Endometrial microvascular endothelial cells (primary cell): ENCODE measurements around the gene CLVS2. TPM values are rescaled to one million over a fixed set of nuclear protein-coding genes. Genes with fewer than 3 reads are reported as not detected.

Source experiments
- in situ Hi-C: cut with HindIII; loops from 2 replicates; pipeline ENCODE4 v1.10.0; 2017; ENCODE audit warnings: low sequenced_read_pairs, low pct_unique_long_range_greater_than_20kb; ENCODE audit errors: inconsistent ontology term
- total RNA-seq: library from RNA; depleted of rRNA; stranded (reverse); fragments of >200 nt; gene quantifications from one replicate; pipeline ENCODE4 v1.2.3, GENCODE V29; 2015; ENCODE audit errors: inconsistent ontology term

The CLVS2 gene, protein sequence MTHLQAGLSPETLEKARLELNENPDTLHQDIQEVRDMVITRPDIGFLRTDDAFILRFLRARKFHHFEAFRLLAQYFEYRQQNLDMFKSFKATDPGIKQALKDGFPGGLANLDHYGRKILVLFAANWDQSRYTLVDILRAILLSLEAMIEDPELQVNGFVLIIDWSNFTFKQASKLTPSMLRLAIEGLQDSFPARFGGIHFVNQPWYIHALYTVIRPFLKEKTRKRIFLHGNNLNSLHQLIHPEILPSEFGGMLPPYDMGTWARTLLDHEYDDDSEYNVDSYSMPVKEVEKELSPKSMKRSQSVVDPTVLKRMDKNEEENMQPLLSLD
- not detected for total RNA-seq

DNA sequence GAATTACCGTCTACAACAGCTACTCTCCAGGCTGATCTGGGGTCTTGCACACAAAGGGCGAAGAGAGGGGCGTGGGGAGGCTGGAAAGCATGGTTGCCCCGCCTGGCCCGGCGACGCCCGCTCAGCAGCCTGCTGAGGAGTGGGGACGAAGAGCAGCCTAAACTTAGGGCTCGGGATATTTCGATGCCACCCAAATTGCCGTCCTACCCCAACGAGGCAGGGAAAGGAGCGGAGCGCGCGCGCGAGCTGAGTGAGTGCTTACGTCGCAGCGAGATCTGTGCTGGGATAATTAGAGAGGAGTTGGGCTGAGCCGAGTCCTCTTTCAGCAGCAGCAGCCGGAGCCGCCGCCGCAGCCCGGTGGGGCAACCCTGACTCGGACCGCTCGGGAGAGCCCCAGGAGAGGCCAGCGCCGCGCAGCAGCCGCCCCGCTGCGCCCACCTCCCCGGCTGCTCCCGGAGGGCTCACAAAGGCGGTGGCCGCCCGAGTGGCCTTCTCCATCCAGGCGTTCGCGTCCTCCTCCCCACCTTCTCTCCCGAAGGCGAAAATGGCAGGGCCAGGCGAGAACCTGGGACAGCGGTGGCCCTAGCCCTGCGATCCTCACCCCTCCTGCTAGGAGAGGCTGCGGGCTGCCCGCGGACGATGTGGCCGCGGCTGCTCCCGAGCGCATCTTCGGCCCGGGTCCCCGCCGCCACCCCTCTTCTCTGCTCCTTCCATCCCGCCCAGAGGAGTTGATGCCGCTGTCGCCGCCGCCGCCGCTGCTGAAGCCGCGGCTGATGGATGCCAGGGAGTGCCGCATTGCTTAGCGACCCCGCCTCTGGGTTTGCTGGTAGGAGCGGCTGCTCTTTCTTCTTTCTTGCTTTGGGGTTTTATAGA, at the start of gene CLVS2:
Gene CLVS2, plus strand, starts transcription at position 315 of the 873 bp plus-strand sequence. CDS start 1,543 bp downstream, outside the sequence.
- in situ Hi-C loops: no loop called here

- in situ Hi-C loops: no loop called here
Observed at GRCh38 chr6:122947355-122947754, 48.7 kb upstream of the CLVS2 start.

DNA sequence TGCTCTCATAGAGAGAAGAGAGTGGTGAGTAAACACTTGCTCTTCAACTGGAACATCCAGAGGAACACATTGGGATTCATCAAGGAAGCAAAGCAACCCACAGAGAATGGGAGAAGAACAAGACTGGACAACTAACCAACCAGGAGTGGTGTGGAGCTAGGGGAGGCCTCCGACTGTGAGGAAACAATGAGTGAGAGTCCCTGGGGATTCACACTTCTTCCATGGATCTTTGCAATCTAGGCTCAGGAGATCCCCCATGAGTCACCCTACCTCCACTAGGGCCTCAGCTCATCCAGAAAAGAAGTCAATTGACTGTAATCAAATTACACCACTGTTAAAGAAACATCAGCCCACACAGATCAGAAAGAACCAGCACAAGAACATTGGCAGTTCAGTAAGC, 42.3 kb upstream of the CLVS2 start:
- in situ Hi-C loops: no loop called here

GRCh38 chr6:122956376-122956775, 39.7 kb upstream of the CLVS2 start:
- in situ Hi-C loops: no loop called here

- in situ Hi-C loops: no loop called here
Observed at GRCh38 chr6:122962000-122962624, 33.9 kb upstream of the CLVS2 start.

- in situ Hi-C loops: no loop called here
Observed at GRCh38 chr6:122969999-122970533, 26.0 kb upstream of the CLVS2 start.

GRCh38 chr6:122977180-122977579, 18.9 kb upstream of the CLVS2 start:
- in situ Hi-C loops: no loop called here

DNA sequence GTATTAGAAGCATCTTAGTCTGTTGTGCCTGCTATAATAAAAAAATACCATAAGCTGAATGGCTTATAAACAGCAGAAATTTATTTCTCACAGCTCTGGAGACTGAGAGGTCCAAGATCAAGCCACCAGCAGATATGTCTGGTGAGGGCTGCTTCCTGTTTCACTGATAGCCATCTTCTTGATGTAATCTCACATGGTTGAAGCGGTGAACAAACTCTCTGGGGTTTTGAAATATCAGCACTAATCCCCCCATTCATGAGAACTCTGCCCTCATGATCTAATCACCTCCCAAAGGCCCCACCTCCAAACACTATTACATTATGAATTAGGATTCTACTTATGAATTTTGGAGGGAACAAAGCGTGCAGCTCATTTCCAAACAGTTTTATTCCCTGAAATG, 11.6 kb upstream of the CLVS2 start:
- in situ Hi-C loops: no loop called here

DNA sequence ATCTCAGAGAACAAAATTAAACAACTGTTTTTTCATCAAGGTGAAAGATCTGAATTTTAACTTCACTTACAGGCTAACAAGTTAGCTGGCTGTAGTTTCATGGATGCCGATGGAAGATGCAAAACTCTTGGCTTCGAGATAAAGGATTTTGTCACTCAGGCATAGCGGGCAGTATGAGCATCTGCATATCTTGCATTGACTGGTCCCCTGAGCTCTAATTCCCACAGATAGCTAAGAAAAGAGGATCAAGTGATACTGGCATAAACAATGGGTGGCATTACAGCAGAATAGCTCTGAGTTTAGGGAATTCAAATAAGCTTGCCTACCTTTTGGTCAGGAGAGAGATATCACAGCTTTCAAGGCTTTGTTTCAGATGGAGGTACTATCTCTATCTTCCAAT, 1.8 kb upstream of the CLVS2 start:
- in situ Hi-C loops: no loop called here

DNA sequence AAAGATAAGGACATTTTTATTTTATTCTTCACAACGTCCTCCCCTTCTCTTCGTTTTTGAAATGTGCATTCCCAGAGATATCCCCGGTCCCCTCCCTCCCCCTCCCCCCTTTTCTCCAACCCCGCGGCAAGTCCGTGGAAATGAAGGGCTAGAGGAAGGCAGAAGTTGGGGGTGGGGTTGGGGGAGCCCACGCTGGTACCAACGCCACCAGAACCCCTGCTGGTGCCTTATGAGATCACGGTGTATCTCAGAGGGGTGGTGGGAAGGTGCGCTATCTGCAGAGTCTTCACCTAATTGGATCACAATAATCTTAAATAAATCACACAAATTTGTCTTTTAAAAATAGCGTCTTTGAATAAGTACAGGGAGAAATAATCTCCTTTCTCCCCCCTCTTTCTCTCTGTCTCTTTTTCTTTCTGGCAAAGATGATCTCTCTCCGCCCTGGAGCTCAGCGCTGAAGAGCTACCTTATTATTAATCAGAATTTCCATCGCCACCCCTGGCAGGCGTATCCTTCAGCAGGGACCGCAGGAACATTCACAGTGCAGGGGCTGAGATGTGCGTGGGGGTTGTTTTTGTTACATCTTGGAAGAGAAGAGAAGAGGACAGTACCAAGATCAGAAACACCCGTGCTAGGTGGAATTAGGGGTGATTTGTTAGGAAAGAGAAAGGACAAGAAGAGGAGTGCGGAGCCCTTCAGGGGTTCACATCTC, 915 bp downstream of the CLVS2 start:
- in situ Hi-C loops: no loop called here

GRCh38 chr6:122997541-122998150, 1.6 kb downstream of the CLVS2 start:
- in situ Hi-C loops: no loop called here

- in situ Hi-C loops: no loop called here
Observed at GRCh38 chr6:122998403-122998975, 2.5 kb downstream of the CLVS2 start.

- in situ Hi-C loops: no loop called here
Observed at GRCh38 chr6:123000244-123000770, 4.3 kb downstream of the CLVS2 start.

GRCh38 chr6:123001540-123001939, 5.5 kb downstream of the CLVS2 start:
- in situ Hi-C loops: no loop called here

- in situ Hi-C loops: no loop called here
Observed at GRCh38 chr6:123007885-123008284, 11.8 kb downstream of the CLVS2 start.

- in situ Hi-C loops: no loop called here
Observed at GRCh38 chr6:123009059-123009458, 13.0 kb downstream of the CLVS2 start.

DNA sequence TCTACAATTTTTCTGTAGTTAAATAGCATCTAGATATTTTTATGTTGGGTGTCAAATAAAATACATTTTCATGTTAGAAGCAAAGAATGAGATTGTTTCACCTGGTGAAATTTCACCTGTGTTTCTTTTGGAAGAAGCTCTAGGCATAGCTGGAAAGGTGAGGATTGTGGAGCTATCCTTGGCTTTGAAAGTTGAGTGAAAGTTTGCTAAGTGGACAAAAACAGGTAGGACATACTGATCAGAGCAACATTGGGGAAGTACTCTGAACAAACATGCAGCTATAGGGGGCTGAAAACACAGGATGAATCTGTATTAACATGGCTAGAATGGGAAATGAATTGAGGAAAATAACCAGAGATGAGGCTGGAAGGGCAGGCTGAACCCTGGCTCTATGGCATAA, 18.8 kb downstream of the CLVS2 start:
- in situ Hi-C loops: no loop called here
